ENCODE data around the gene GPX3. TPM values are rescaled to one million over a fixed set of nuclear protein-coding genes. Genes with fewer than 3 reads are reported as not detected.
A peak's percentile ranks its signal among the peaks of the same experiment; 100 is the strongest.

Gene GPX3
- total RNA-seq, 6 donors from 2014 or later: 876 to 1,536 (median 1,027) TPM

- H3K4me3 ChIP-seq: peak overlapping the region; percentile 69 to 88 (median 83)
- peak overlapping the region; percentile 88 to 98 (median 96) for H3K27ac ChIP-seq
- ATAC-seq (ENCODE audit: low FRiP score in 2 of 2) (no peak), DNase-seq (no peak)
- H3K36me3 ChIP-seq: peaks cover 10 to 52% (median 21%) of the 10 kb centered on the region in 4 donors
- no peaks in the 10 kb centered on the region for H3K27me3 ChIP-seq
- no peaks in the 10 kb centered on the region for H3K9me3 ChIP-seq
- WGBS, 2 donors: 53 to 62% methylated on average over 7 of the region's 7 CpGs
- TF ChIP-seq POLR2AphosphoS5 (IDR thresholded peaks at IDR 0.05) (peak; percentile 40 to 61), EP300 (IDR thresholded peaks at IDR 0.05) (no peak), POLR2A (IDR thresholded peaks at IDR 0.05) (peak in 2 of 4 donors; percentile 16 to 43)
- TF ChIP-seq, protein P1, sequence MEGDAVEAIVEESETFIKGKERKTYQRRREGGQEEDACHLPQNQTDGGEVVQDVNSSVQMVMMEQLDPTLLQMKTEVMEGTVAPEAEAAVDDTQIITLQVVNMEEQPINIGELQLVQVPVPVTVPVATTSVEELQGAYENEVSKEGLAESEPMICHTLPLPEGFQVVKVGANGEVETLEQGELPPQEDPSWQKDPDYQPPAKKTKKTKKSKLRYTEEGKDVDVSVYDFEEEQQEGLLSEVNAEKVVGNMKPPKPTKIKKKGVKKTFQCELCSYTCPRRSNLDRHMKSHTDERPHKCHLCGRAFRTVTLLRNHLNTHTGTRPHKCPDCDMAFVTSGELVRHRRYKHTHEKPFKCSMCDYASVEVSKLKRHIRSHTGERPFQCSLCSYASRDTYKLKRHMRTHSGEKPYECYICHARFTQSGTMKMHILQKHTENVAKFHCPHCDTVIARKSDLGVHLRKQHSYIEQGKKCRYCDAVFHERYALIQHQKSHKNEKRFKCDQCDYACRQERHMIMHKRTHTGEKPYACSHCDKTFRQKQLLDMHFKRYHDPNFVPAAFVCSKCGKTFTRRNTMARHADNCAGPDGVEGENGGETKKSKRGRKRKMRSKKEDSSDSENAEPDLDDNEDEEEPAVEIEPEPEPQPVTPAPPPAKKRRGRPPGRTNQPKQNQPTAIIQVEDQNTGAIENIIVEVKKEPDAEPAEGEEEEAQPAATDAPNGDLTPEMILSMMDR (IDR thresholded peaks at IDR 0.05): no peak
- peaks cover 53 to 84% (median 58%) of the 10 kb centered on the region in 4 donors for H3K4me1 ChIP-seq
Measured at GRCh38 chr5:151022511-151023018, 2.2 kb downstream of the GPX3 start.

DNA sequence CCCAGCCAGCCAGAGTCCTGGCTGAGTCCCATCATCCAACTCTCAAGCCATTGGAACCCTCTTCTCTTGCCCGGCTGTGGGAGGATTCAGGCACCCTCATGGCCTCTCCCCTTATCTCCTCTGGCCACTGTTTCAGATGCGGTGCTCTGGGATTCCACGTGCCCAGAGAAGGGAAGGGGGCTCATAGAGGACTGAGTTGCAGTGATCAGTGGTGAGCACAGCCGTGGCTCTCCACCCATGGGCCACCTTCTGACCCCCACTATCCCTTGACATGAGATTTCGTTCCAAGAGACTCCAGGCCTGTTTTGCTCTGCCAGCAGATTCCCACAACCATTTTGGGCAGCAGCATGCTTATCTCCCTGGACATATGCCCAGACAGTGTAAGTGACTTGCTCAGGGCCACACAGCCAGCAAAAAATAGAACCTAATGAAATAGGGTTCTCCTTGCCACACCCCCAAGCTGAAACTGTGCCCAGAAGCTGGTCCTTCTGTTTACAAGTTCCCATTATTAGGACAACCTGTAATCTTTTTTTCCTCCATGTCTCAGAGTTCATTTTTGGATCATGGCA lies 2.7 kb downstream of the GPX3 start:
- Histone ChIP-seq H3K36me3 (peaks cover 15 to 58% (median 26%) of the 10 kb centered on the region in 4 donors), H3K9me3 (no peaks in the 10 kb centered on the region), H3K27ac (peak overlapping the region; percentile 88 to 98 (median 96)), H3K27me3 (no peaks in the 10 kb centered on the region), H3K4me3 (peak overlapping the region; percentile 69 to 88 (median 83)), H3K4me1 (peaks cover 55 to 85% (median 61%) of the 10 kb centered on the region in 4 donors)
- TF ChIP-seq, protein P1 (IDR thresholded peaks at IDR 0.05): no peak
- TF ChIP-seq POLR2A (IDR thresholded peaks at IDR 0.05) (peak in 1 of 4 donors; percentile 10), POLR2AphosphoS5 (IDR thresholded peaks at IDR 0.05) (peak in 1 of 2 donors; percentile 8), EP300 (IDR thresholded peaks at IDR 0.05) (no peak)
- WGBS, 2 donors: 43 to 62% methylated on average over 2 to 5 of the region's 5 CpGs
- DNase-seq: no peak
- ATAC-seq (ENCODE audit: low FRiP score in 2 of 2): peak in 1 of 2 donors; percentile 20

DNA sequence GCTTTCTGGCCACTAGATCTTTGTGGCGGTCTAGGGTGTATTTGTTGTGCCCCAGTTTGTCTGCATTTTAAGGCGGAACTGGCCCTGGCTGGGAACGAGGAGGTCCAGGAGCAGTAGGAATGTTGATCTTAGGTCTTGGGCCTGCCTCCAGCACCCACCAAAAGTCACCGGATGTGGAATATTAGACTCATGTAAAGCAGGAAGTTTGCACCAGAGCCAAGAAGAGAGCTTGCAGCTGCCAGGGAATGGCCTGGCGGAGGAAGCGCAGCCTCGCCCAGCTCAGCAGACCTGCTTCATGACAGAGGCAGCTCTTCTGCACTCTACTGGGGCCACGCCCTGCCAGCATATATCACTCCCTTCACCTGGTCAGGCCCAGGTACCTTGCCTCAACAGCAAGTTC lies 3.3 kb downstream of the GPX3 start:
- peak; percentile 9 to 42 for ATAC-seq (ENCODE audit: low FRiP score in 2 of 2)
- peak overlapping the region; percentile 15 to 88 (median 75) for H3K4me3 ChIP-seq
- 17 to 56% methylated on average over 8 of the region's 8 CpGs for WGBS, 2 donors
- no peaks in the 10 kb centered on the region for H3K27me3 ChIP-seq
- H3K27ac ChIP-seq: peak overlapping the region; percentile 88 to 98 (median 96)
- DNase-seq: peak; percentile 54 to 72
- peak; percentile 61 to 79 for TF ChIP-seq POLR2AphosphoS5 (IDR thresholded peaks at IDR 0.05)
- TF ChIP-seq, protein P1 (IDR thresholded peaks at IDR 0.05): no peak
- TF ChIP-seq POLR2A (IDR thresholded peaks at IDR 0.05): peak in 1 of 4 donors; percentile 35
- TF ChIP-seq EP300 (IDR thresholded peaks at IDR 0.05): peak in 1 of 4 donors; percentile 67
- peaks cover 20 to 63% (median 32%) of the 10 kb centered on the region in 4 donors for H3K36me3 ChIP-seq
- H3K4me1 ChIP-seq: peaks cover 55 to 82% (median 61%) of the 10 kb centered on the region in 4 donors
- no peaks in the 10 kb centered on the region for H3K9me3 ChIP-seq

- H3K4me1 ChIP-seq: peaks cover 54 to 88% (median 63%) of the 10 kb centered on the region in 4 donors
- no peaks in the 10 kb centered on the region for H3K27me3 ChIP-seq
Measured at GRCh38 chr5:151024440-151025249, 4.3 kb downstream of the GPX3 start.

More at GRCh38 chr5:151024440-151025249, 4.3 kb downstream of the GPX3 start:
- Histone ChIP-seq H3K9me3 (no peaks in the 10 kb centered on the region), H3K27ac (peak overlapping the region; percentile 88 to 98 (median 96)), H3K36me3 (peaks cover 28 to 73% (median 41%) of the 10 kb centered on the region in 4 donors), H3K4me3 (peak overlapping the region; percentile 15 to 88 (median 75))
- TF ChIP-seq POLR2A (IDR thresholded peaks at IDR 0.05) (peak in 2 of 4 donors; percentile 17 to 45), POLR2AphosphoS5 (IDR thresholded peaks at IDR 0.05) (peak in 1 of 2 donors; percentile 49)
- TF ChIP-seq, protein P1 (IDR thresholded peaks at IDR 0.05): no peak
- ATAC-seq (ENCODE audit: low FRiP score in 2 of 2) (no peak), DNase-seq (peak in 1 of 2 donors; percentile 19)
- 73 to 79% methylated on average over 6 to 7 of the region's 7 CpGs for WGBS, 2 donors

Data from upper lobe of left lung (tissue), 6 donors.